CD8-positive, alpha-beta memory T cell (primary cell): ENCODE data around the gene VPS45. TPM values are rescaled to one million over a fixed set of nuclear protein-coding genes. Genes with fewer than 3 reads are reported as not detected.
"Not testable (repeated sequence)": the region's sequence is repeated elsewhere in the genome, so short reads cannot be mapped to it uniquely, and the experiment has no call there.

ENCODE experiments used
- CTCF ChIA-PET: fragments of 350-600 bp; sonication (Branson Sonifier 250); formaldehyde crosslinking; loops from one replicate; lab custom pipeline; 2021; ENCODE audit warnings: antibody characterized with exemption; lab: Charles Lee
- POLR2A ChIA-PET: fragments of 350-600 bp; sonication (Branson Sonifier 250); formaldehyde crosslinking; loops from one replicate; lab custom pipeline; 2021; ENCODE audit warnings: antibody characterized with exemption; lab: Charles Lee
- DNase-seq, 5 donors: peaks; one replicate each; pipeline versions ENCODE4 v3.0.0 to v3.0.0-alpha.2; 2020 to 2022; ENCODE audit warnings: mixed read lengths in 1 of 5
- H3K27ac ChIP-seq: one replicate; pipeline ENCODE4 v1.7.0; 2013; ENCODE audit warnings: low read depth, mild to moderate bottlenecking, low read length, moderate library complexity
- H3K27me3 ChIP-seq: 2 replicates; pipeline ENCODE4 v1.7.0; 2013; ENCODE audit warnings: low read length, mild to moderate bottlenecking; ENCODE audit not compliant: insufficient read depth, poor library complexity, severe bottlenecking
- H3K36me3 ChIP-seq: 2 replicates; pipeline ENCODE4 v1.7.0; 2013; ENCODE audit warnings: mild to moderate bottlenecking, low read length, moderate library complexity; ENCODE audit not compliant: insufficient read depth
- H3K4me1 ChIP-seq: 2 replicates; pipeline ENCODE4 v1.7.0; 2013; ENCODE audit warnings: mild to moderate bottlenecking, low read length, moderate library complexity; ENCODE audit not compliant: insufficient read depth
- H3K4me3 ChIP-seq: 2 replicates; pipeline ENCODE4 v1.7.0; 2013; ENCODE audit warnings: mild to moderate bottlenecking, low read length
- H3K9me3 ChIP-seq: 2 replicates; pipeline ENCODE4 v1.7.0; 2013; ENCODE audit warnings: mild to moderate bottlenecking, low read length
- H3K27ac Mint-ChIP-seq, 8 donors: one replicate each; pipeline ENCODE4 v1.8.0; 2020 to 2021; ENCODE audit warnings: mixed read lengths in 8 of 8, mild to moderate bottlenecking in 6 of 8, inconsistent platforms in 3 of 8, moderate library complexity in 3 of 8
- H3K27me3 Mint-ChIP-seq, 2 donors: one replicate each; pipeline ENCODE4 v1.8.0; 2020 to 2021; ENCODE audit warnings: mixed read lengths in 2 of 2, mild to moderate bottlenecking in 1 of 2, moderate library complexity in 1 of 2
- H3K36me3 Mint-ChIP-seq, 3 donors: one replicate each; pipeline ENCODE4 v1.8.0; 2020 to 2021; ENCODE audit warnings: mixed read lengths in 3 of 3, inconsistent platforms in 1 of 3, mild to moderate bottlenecking in 1 of 3
- H3K4me1 Mint-ChIP-seq, 3 donors: one replicate each; pipeline ENCODE4 v1.8.0; 2020 to 2021; ENCODE audit warnings: mixed read lengths in 3 of 3, inconsistent platforms in 1 of 3, mild to moderate bottlenecking in 1 of 3
- H3K4me3 Mint-ChIP-seq, 7 donors: one replicate each; pipeline ENCODE4 v1.8.0; 2020 to 2021; ENCODE audit warnings: mixed read lengths in 7 of 7, mild to moderate bottlenecking in 6 of 7, moderate library complexity in 4 of 7, inconsistent platforms in 2 of 7
- H3K9me3 Mint-ChIP-seq, 5 donors: one replicate each; pipeline ENCODE4 v1.8.0; 2020 to 2022; ENCODE audit warnings: mixed read lengths in 5 of 5, mild to moderate bottlenecking in 3 of 5, moderate library complexity in 2 of 5, inconsistent platforms in 1 of 5
- polyA plus RNA-seq: library from polyadenylated mRNA; unstranded; fragments of 300-500 nt; fragmentation: Illumina TruSeq; gene quantifications from one replicate; pipeline ENCODE4 v1.2.3, GENCODE V29; 2021
- total RNA-seq, 2 experiments: library from RNA; stranded (reverse); gene quantifications; one replicate each; pipeline ENCODE4 v1.2.3, GENCODE V29; 2021

VPS45 gene
- total and polyA plus RNA-seq, 3 experiments from 2014 or later, result 26.3 to 33.6 (median 27.5) TPM

DNA sequence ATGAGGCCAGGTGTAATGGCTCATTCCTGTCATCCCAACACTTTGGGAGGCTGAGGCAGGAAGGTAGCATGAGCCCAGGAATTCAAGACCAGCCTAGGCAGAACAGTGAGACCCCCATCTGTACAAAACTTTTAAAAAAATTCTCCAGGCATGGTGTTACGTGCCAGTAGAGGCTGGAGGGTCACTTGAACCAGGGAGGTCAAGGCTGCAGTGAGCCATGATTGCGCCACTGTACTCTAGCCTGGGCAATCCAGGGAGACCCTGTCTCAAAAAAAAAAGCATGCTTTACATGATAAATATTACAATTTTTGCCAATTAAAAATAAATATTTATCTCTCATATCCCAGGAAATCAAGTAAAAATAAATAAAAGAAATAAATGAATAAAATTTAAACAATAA, 17.6 kb upstream of the VPS45 start:
- H3K4me1 Mint-ChIP-seq, result peaks cover 0 to 4% (median 0%) of the 10 kb centered on the region in 3 donors
- DNase-seq, result no peak
- H3K4me3 Mint-ChIP-seq, result no peak overlapping the region
- H3K9me3 Mint-ChIP-seq, result no peaks in the 10 kb centered on the region
- no peak overlapping the region for H3K27ac ChIP-seq
- no peaks in the 10 kb centered on the region for H3K9me3 ChIP-seq
- H3K36me3 Mint-ChIP-seq, result peaks cover 0 to 6% (median 0%) of the 10 kb centered on the region in 3 donors
- no peaks in the 10 kb centered on the region for H3K36me3 ChIP-seq
- no peak overlapping the region for H3K27ac Mint-ChIP-seq
- ChIA-PET POLR2A (interaction anchor here (0.7 kb wide), 1 partner anchor 18 kb away, joined by 5 read pairs; no protein-coding TSS in a partner anchor), CTCF (interaction anchor here (0.6 to 1.3 kb wide), 3 partner anchors 13 to 89 kb away, joined by 3 to 6 read pairs (median 5); no protein-coding TSS in a partner anchor)
- H3K27me3 Mint-ChIP-seq, result peaks cover 4 to 14% of the 10 kb centered on the region in 2 donors
- no peaks in the 10 kb centered on the region for H3K27me3 ChIP-seq
- H3K4me1 ChIP-seq, result no peaks in the 10 kb centered on the region
- H3K4me3 ChIP-seq, result no peak overlapping the region

DNA sequence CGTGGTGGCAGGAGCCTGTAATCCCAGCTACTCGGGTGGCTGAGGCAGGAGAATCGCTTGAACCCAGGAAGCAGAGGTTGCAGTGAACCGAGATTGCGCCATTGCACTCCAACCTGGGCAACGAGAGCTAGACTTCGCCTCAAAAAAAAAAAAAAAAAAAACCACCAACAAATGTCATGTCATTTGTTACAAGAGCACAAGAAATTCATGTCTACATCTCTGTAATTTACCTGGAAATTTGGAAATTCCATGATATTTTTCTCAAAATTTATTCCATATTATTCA, 16.5 kb upstream of the VPS45 start:
- H3K9me3 Mint-ChIP-seq, result no peaks in the 10 kb centered on the region
- no peak for DNase-seq
- peaks cover 0 to 4% (median 0%) of the 10 kb centered on the region in 3 donors for H3K4me1 Mint-ChIP-seq
- H3K27ac ChIP-seq, result no peak overlapping the region
- no peaks in the 10 kb centered on the region for H3K27me3 ChIP-seq
- H3K36me3 ChIP-seq, result no peaks in the 10 kb centered on the region
- ChIA-PET POLR2A (no interaction called here), CTCF (interaction anchor here (0.6 to 1.3 kb wide), 4 partner anchors 21 to 90 kb away, joined by 3 to 6 read pairs (median 4); no protein-coding TSS in a partner anchor)
- no peak overlapping the region for H3K4me3 Mint-ChIP-seq
- H3K4me3 ChIP-seq, result no peak overlapping the region
- peaks cover 0 to 6% (median 0%) of the 10 kb centered on the region in 3 donors for H3K36me3 Mint-ChIP-seq
- no peaks in the 10 kb centered on the region for H3K9me3 ChIP-seq
- H3K27ac Mint-ChIP-seq, result no peak overlapping the region
- no peaks in the 10 kb centered on the region for H3K4me1 ChIP-seq
- peaks cover 4 to 13% of the 10 kb centered on the region in 2 donors for H3K27me3 Mint-ChIP-seq

GRCh38 chr1:150051905-150052412, 15.6 kb upstream of the VPS45 start:
- H3K36me3 ChIP-seq, H3K4me3 Mint-ChIP-seq, H3K9me3 ChIP-seq, H3K4me3 ChIP-seq, H3K27ac Mint-ChIP-seq, CTCF ChIA-PET, DNase-seq, H3K4me1 ChIP-seq, H3K9me3 Mint-ChIP-seq, H3K4me1 Mint-ChIP-seq, H3K27ac ChIP-seq, H3K27me3 Mint-ChIP-seq, H3K36me3 Mint-ChIP-seq, H3K27me3 ChIP-seq, POLR2A ChIA-PET: not testable (repeated sequence)

DNA sequence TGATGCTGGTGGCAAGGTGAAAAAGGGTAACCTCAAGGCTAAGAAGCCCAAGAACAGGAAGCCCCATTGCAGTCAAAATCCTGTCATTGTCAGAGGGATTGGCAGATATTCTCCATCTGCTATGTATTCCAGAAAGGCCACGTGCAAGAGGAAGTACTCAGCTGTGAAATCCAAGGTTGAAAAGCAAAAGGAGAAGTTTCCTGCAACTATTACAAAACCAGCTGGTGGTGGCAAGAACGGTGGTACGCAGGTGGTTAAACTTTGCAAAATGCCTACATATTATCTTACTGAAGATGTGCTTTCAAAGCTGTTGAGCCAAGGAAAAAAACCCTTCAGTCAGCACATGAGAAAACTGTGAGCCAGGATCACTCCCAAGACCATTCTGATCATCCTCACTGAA, 13.7 kb upstream of the VPS45 start:
- DNase-seq, result no peak
- Mint-ChIP-seq H3K27me3 (peaks cover 0 to 4% of the 10 kb centered on the region in 2 donors), H3K4me3 (no peak overlapping the region), H3K4me1 (peaks cover 0 to 4% (median 0%) of the 10 kb centered on the region in 3 donors), H3K9me3 (no peaks in the 10 kb centered on the region), H3K27ac (no peak overlapping the region), H3K36me3 (no peaks in the 10 kb centered on the region)
- Histone ChIP-seq H3K27ac (no peak overlapping the region), H3K4me3 (no peak overlapping the region), H3K9me3 (no peaks in the 10 kb centered on the region), H3K4me1 (no peaks in the 10 kb centered on the region), H3K27me3 (no peaks in the 10 kb centered on the region), H3K36me3 (no peaks in the 10 kb centered on the region)
- CTCF ChIA-PET, result no interaction called here
- POLR2A ChIA-PET, result no interaction called here

DNA sequence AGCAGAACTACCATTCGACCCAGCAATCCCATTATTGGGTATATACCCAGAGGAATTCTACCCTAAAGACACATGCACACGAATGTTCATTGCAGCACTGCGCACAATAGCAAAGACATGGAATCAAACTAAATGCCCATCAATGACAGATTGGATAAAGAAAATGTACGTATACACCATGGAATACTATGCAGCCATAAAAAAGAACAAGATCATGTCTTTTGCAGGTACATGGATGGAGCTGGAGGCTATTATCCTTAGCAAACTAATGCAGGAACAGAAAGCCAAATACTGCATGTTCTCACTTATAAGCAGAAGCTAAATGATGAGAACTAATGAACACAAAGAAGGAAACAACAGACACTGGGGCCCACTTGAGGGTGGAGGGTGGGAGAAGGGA, 12.1 kb upstream of the VPS45 start:
- H3K27ac Mint-ChIP-seq, H3K9me3 ChIP-seq, H3K36me3 ChIP-seq, H3K4me3 Mint-ChIP-seq, POLR2A ChIA-PET, H3K4me1 ChIP-seq, H3K4me3 ChIP-seq, H3K9me3 Mint-ChIP-seq, H3K4me1 Mint-ChIP-seq, H3K27me3 Mint-ChIP-seq, H3K36me3 Mint-ChIP-seq, H3K27ac ChIP-seq, H3K27me3 ChIP-seq, DNase-seq: not testable (repeated sequence)
- CTCF ChIA-PET, result interaction anchor here (1.4 kb wide), 1 partner anchor 8 kb away, joined by 4 read pairs; no protein-coding TSS in a partner anchor

- no peak overlapping the region for H3K27ac ChIP-seq
- ChIA-PET POLR2A (interaction anchor here (0.6 kb wide), 1 partner anchor 1433 kb away, joined by 4 read pairs; no protein-coding TSS in a partner anchor), CTCF (no interaction called here)
- H3K4me1 ChIP-seq, result no peaks in the 10 kb centered on the region
- Mint-ChIP-seq H3K27me3 (no peaks in the 10 kb centered on the region), H3K4me3 (no peak overlapping the region), H3K36me3 (no peaks in the 10 kb centered on the region), H3K27ac (no peak overlapping the region), H3K4me1 (no peaks in the 10 kb centered on the region), H3K9me3 (no peaks in the 10 kb centered on the region)
- no peak for DNase-seq
- H3K36me3 ChIP-seq, result no peaks in the 10 kb centered on the region
- no peak overlapping the region for H3K4me3 ChIP-seq
- no peaks in the 10 kb centered on the region for H3K27me3 ChIP-seq
- H3K9me3 ChIP-seq, result no peaks in the 10 kb centered on the region
Measured at GRCh38 chr1:150056407-150056806, 11.2 kb upstream of the VPS45 start.

DNA sequence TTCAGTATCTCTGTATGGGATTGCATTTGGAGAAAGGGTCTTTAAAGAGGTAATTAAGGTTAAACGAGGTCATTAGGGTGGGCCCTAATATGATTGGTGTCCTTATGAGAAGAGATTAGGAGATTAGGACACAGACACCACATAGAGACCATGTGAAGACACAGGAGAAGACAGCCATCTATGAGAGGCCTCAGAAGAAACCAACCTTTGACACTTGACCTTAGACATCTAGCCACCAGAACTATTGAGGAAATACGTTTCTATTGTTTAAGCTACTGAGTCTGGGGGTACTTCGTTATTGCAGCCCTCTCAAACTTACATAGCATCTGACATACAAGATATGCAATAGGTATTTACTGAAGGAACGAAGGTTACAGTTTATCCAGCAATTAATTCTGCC, 7.3 kb upstream of the VPS45 start:
- Mint-ChIP-seq H3K4me3 (no peak overlapping the region), H3K27me3 (no peaks in the 10 kb centered on the region), H3K27ac (no peak overlapping the region), H3K9me3 (no peaks in the 10 kb centered on the region), H3K4me1 (no peaks in the 10 kb centered on the region), H3K36me3 (no peaks in the 10 kb centered on the region)
- DNase-seq, result no peak
- Histone ChIP-seq H3K36me3 (no peaks in the 10 kb centered on the region), H3K27me3 (no peaks in the 10 kb centered on the region), H3K27ac (no peak overlapping the region), H3K4me1 (no peaks in the 10 kb centered on the region), H3K9me3 (no peaks in the 10 kb centered on the region), H3K4me3 (no peak overlapping the region)
- ChIA-PET POLR2A (no interaction called here), CTCF (no interaction called here)

- H3K4me3 Mint-ChIP-seq, result no peak overlapping the region
- CTCF ChIA-PET, result interaction anchor here (1.5 kb wide), 2 partner anchors 11 to 125 kb away, joined by 3 to 5 read pairs; no protein-coding TSS in a partner anchor
Measured at GRCh38 chr1:150061632-150062101, 5.9 kb upstream of the VPS45 start.

More at GRCh38 chr1:150061632-150062101, 5.9 kb upstream of the VPS45 start:
- Mint-ChIP-seq H3K27me3 (no peaks in the 10 kb centered on the region), H3K27ac (no peak overlapping the region), H3K9me3 (no peaks in the 10 kb centered on the region), H3K36me3 (no peaks in the 10 kb centered on the region), H3K4me1 (peaks cover 5 to 10% (median 8%) of the 10 kb centered on the region in 3 donors)
- H3K4me3 ChIP-seq, result no peak overlapping the region
- DNase-seq, result no peak
- H3K4me1 ChIP-seq, result peaks cover 8% of the 10 kb centered on the region
- no peaks in the 10 kb centered on the region for H3K27me3 ChIP-seq
- POLR2A ChIA-PET, result no interaction called here
- H3K9me3 ChIP-seq, result no peaks in the 10 kb centered on the region
- H3K27ac ChIP-seq, result no peak overlapping the region
- no peaks in the 10 kb centered on the region for H3K36me3 ChIP-seq
